Sigmoid colon (tissue), 4 donors: Measurements from ENCODE around the gene NRXN3.

Experiments used
- EP300 ChIP-seq, 4 donors: sonication (generic); formaldehyde crosslinking; IDR thresholded peaks; one replicate each; pipeline ENCODE4 v1.6.1; 2017; ENCODE audit warnings: antibody characterized with exemption in 4 of 4
- TF ChIP-seq, protein P1 (sequence below), 4 experiments: fragments of 450-650 bp in 3 of 4; fragments of 200-600 bp in 1 of 4; IDR thresholded peaks; one replicate each; pipeline ENCODE4 v1.5.1; 2016 to 2019; ENCODE audit warnings: antibody characterized with exemption in 4 of 4, mild to moderate bottlenecking in 3 of 4, moderate library complexity in 2 of 4

DNA sequence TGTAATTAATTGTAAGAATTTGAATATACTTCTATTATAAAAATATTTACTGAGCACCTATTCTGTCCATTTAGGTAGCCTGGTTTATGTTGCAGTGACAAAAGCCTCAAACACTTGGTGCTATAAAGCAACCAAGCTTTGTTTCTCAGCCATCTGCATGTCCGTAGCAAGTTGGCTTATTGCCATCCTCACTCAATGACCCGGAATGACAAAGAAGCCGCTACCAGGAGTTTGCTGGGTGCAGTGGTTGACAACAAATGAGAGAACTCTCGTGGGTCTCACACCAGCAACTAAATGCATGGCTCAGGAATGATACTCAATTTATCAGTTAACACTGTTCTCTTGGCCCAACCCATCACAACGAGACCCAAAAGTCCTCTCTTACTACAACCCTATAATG, 1488.0 kb downstream of the NRXN3 start:
- TF ChIP-seq, protein P1, sequence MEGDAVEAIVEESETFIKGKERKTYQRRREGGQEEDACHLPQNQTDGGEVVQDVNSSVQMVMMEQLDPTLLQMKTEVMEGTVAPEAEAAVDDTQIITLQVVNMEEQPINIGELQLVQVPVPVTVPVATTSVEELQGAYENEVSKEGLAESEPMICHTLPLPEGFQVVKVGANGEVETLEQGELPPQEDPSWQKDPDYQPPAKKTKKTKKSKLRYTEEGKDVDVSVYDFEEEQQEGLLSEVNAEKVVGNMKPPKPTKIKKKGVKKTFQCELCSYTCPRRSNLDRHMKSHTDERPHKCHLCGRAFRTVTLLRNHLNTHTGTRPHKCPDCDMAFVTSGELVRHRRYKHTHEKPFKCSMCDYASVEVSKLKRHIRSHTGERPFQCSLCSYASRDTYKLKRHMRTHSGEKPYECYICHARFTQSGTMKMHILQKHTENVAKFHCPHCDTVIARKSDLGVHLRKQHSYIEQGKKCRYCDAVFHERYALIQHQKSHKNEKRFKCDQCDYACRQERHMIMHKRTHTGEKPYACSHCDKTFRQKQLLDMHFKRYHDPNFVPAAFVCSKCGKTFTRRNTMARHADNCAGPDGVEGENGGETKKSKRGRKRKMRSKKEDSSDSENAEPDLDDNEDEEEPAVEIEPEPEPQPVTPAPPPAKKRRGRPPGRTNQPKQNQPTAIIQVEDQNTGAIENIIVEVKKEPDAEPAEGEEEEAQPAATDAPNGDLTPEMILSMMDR (IDR thresholded peaks at IDR 0.05): no peak
- TF ChIP-seq EP300 (IDR thresholded peaks at IDR 0.05): no peak
